ENCODE results near the gene FGF14. TPM values are rescaled to one million over a fixed set of nuclear protein-coding genes. Genes with fewer than 3 reads are reported as not detected.

The FGF14 gene
- total RNA-seq, 2 experiments from 2014 or later, result not detected

DNA sequence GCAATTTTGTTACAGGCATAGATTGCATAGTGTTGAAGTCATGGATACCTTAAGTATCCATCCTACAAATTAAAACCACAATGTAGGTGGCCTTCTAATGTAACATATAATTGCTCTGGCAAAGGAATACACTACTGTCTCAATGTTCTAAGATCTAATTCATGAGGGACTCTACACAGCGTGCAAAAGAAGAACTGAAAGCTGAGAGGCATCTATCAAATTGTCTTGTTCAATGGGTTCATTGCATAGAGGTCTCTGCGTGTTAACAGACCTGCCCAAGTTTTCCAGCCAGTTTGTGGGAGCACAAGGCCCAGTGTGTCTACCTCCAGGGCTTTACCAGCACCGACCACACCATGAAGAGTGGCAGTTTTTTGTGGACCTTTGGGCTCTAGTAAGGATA, 498.0 kb downstream of the FGF14 start:
- no peaks in the 10 kb centered on the region for H3K4me1 Mint-ChIP-seq (ENCODE audit: low read depth)
- no peak overlapping the region for H3K27ac Mint-ChIP-seq
- no peaks in the 10 kb centered on the region for H3K9me3 Mint-ChIP-seq
- ChIA-PET CTCF (no interaction called here), POLR2A (no interaction called here)
- no peak overlapping the region for H3K4me3 Mint-ChIP-seq
- peaks cover 2% of the 10 kb centered on the region for H3K27me3 Mint-ChIP-seq
- DNase-seq, result no peak
- H3K36me3 Mint-ChIP-seq, result no peaks in the 10 kb centered on the region
- intact Hi-C loops (cut with micrococcal nuclease), result no loop called here

DNA sequence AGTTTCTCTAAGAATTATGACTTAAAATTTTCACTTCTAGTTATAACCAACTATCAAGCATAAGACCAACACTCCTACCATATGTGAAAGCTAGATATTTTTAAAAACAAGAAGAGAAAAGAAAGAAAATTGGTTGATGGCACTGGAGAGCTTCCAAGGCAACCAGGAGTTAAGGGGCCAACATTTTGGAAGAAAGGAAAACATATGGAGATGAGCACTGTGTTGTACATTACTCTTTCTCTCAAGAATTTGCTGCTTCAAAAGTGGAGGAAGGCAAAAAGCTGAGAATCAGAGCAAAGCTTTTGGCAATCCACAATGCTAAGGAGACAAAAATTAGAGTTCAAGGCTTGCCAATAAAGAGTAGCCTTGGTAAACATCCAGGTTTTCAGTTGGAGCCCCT, 503.2 kb downstream of the FGF14 start:
- Mint-ChIP-seq H3K4me1 (ENCODE audit: low read depth) (no peaks in the 10 kb centered on the region), H3K27ac (no peak overlapping the region), H3K9me3 (no peaks in the 10 kb centered on the region), H3K27me3 (no peaks in the 10 kb centered on the region), H3K36me3 (no peaks in the 10 kb centered on the region), H3K4me3 (no peak overlapping the region)
- CTCF ChIA-PET, result no interaction called here
- no peak for DNase-seq
- POLR2A ChIA-PET, result no interaction called here
- intact Hi-C loops (cut with micrococcal nuclease), result no loop called here

DNA sequence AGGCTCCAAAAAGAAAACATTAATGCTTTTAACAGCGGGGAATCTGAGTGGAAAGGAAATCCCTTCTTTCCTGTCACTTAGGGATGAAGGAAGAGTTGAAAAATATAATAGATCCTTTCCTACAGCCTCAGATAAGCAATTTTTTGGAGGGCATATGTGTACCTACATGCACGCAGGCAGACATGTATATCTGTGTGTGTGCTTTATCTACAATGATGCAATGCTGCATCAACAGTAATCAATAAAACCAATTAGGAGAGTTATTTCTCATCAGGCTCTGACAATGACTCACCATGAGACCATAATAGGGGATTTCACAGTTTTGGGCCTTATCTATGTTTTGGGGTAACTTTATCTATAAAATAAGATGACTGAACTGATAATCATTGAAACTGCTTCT, 505.3 kb downstream of the FGF14 start:
- intact Hi-C loops (cut with micrococcal nuclease), result no loop called here

DNA sequence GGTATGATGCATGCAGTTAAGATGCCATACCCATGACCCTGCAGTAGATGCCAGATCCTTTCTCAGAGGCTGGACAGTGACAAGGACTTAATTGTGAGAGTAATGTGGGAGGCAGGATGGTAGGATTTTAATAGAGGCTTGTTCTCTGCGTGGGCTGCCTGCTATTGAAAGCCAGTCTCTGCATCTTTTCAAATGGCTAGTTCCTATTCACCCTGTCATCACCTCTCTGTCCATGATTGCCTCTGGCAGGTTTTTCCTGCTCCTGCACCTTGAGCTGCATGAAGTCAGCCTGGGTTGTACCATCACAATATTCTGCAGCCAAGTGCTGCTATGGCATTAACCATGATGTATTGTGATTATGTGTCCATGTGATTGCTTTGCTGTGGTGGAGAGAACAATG, 508.8 kb downstream of the FGF14 start:
- intact Hi-C loops (cut with micrococcal nuclease), result no loop called here
- H3K27ac Mint-ChIP-seq, result no peak overlapping the region

More for the DNA sequence above, 505.3 kb downstream of the FGF14 start:
- H3K4me1 Mint-ChIP-seq (ENCODE audit: low read depth), result no peaks in the 10 kb centered on the region
- ChIA-PET CTCF (no interaction called here), POLR2A (no interaction called here)
- no peak for DNase-seq
- H3K4me3 Mint-ChIP-seq, result no peak overlapping the region
- no peaks in the 10 kb centered on the region for H3K27me3 Mint-ChIP-seq
- no peaks in the 10 kb centered on the region for H3K9me3 Mint-ChIP-seq
- no peaks in the 10 kb centered on the region for H3K36me3 Mint-ChIP-seq
- no peak overlapping the region for H3K27ac Mint-ChIP-seq

DNA sequence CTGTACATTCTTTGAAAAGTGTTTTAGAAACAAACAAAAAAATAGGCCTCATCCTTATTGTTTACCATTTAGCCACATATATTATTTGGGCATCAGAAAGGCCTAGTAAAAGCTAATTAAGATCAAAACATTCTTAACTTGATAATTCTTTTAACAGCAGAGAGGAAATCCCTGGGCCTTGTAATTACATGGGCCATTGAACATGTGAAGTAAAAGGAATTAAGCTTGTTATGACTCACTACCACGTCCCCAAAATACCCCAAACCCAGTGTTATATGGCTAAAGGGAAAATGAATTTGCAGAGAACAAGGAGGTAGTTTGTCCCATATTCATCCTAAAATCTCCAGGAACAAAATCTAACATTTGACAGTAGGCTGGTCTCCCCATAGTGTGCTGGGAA, 509.6 kb downstream of the FGF14 start:
- H3K4me3 Mint-ChIP-seq, result no peak overlapping the region
- H3K27me3 Mint-ChIP-seq, result no peaks in the 10 kb centered on the region
- ChIA-PET CTCF (interaction anchor here (0.7 kb wide), 1 partner anchor 43 kb away, joined by 3 read pairs; no protein-coding TSS in a partner anchor), POLR2A (no interaction called here)
- DNase-seq, result no peak
- no peaks in the 10 kb centered on the region for H3K4me1 Mint-ChIP-seq (ENCODE audit: low read depth)
- H3K9me3 Mint-ChIP-seq, result no peaks in the 10 kb centered on the region
- intact Hi-C loops (cut with micrococcal nuclease), result no loop called here
- H3K36me3 Mint-ChIP-seq, result no peaks in the 10 kb centered on the region
- H3K27ac Mint-ChIP-seq, result no peak overlapping the region

More for the DNA sequence above, 508.8 kb downstream of the FGF14 start:
- DNase-seq, result no peak
- ChIA-PET POLR2A (no interaction called here), CTCF (no interaction called here)
- no peaks in the 10 kb centered on the region for H3K36me3 Mint-ChIP-seq
- no peak overlapping the region for H3K4me3 Mint-ChIP-seq
- H3K4me1 Mint-ChIP-seq (ENCODE audit: low read depth), result no peaks in the 10 kb centered on the region
- H3K9me3 Mint-ChIP-seq, result no peaks in the 10 kb centered on the region
- no peaks in the 10 kb centered on the region for H3K27me3 Mint-ChIP-seq

DNA sequence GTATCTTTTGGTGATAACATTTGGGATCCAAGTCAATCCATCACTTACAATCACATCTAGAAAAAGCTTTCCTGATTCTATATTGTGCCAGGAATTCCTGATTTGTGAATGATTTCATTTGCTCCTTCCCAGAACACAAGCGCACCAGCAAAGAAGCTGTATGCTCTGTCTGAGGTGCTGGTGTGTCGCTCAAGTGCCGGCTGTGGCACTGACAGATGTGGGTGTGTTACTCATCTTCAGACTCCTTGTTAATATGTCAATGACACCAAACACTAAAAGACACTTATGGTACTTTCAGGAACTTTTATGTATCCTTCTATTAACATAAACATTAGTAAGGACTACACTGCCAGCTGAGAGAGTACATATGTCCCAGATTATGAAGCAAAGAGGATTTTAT, 520.3 kb downstream of the FGF14 start:
- Mint-ChIP-seq H3K4me1 (ENCODE audit: low read depth) (no peaks in the 10 kb centered on the region), H3K27ac (no peak overlapping the region), H3K9me3 (no peaks in the 10 kb centered on the region), H3K27me3 (no peaks in the 10 kb centered on the region), H3K36me3 (no peaks in the 10 kb centered on the region), H3K4me3 (no peak overlapping the region)
- intact Hi-C loops (cut with micrococcal nuclease), result no loop called here
- CTCF ChIA-PET, result no interaction called here
- POLR2A ChIA-PET, result no interaction called here
- DNase-seq, result no peak

DNA sequence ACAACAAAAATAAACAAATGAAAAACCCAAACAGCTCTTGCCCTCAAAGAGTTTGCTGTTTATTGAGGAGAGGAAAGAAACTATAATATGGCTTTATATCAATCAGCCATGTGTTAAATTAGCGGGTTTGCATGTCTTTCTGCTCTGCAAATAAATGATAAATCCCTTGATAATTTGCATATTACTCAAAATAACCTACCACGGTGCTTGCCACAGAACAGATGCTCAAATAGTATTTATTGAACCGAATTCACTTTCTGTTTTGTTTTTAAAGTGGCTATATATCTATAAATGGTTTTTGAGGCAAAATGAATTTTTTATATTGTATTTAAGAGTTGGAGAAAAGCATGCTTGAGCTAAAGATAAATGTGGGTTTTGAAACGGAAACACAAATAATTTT, 521.3 kb downstream of the FGF14 start:
- Mint-ChIP-seq H3K4me1 (ENCODE audit: low read depth) (no peaks in the 10 kb centered on the region), H3K27ac (no peak overlapping the region), H3K9me3 (no peaks in the 10 kb centered on the region), H3K36me3 (no peaks in the 10 kb centered on the region), H3K27me3 (no peaks in the 10 kb centered on the region), H3K4me3 (no peak overlapping the region)
- ChIA-PET POLR2A (no interaction called here), CTCF (no interaction called here)
- DNase-seq, result no peak
- intact Hi-C loops (cut with micrococcal nuclease), result no loop called here

DNA sequence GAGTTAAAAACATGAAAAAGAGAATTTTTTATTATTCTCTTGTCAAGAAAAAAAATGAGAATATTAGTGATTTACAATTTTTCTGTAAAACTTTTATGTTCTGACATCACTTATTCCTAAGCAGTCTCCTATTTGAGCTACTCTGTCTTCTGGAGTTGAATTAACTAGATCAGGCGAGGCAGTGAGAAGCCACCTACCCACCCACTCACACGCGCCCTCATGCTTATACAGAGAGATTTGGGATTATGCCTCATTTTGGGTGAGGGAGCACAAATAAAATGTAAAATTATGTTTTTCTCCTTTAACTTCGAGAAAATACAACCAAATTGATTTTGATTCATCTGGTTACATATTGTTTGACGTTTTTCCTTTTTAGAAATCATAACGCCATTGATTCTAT, 524.9 kb downstream of the FGF14 start:
- ChIA-PET CTCF (no interaction called here), POLR2A (no interaction called here)
- H3K4me3 Mint-ChIP-seq, result no peak overlapping the region
- no peak for DNase-seq
- H3K27ac Mint-ChIP-seq, result no peak overlapping the region
- H3K9me3 Mint-ChIP-seq, result no peaks in the 10 kb centered on the region
- H3K27me3 Mint-ChIP-seq, result peaks cover 2% of the 10 kb centered on the region
- H3K36me3 Mint-ChIP-seq, result no peaks in the 10 kb centered on the region
- no peaks in the 10 kb centered on the region for H3K4me1 Mint-ChIP-seq (ENCODE audit: low read depth)
- intact Hi-C loops (cut with micrococcal nuclease), result no loop called here

DNA sequence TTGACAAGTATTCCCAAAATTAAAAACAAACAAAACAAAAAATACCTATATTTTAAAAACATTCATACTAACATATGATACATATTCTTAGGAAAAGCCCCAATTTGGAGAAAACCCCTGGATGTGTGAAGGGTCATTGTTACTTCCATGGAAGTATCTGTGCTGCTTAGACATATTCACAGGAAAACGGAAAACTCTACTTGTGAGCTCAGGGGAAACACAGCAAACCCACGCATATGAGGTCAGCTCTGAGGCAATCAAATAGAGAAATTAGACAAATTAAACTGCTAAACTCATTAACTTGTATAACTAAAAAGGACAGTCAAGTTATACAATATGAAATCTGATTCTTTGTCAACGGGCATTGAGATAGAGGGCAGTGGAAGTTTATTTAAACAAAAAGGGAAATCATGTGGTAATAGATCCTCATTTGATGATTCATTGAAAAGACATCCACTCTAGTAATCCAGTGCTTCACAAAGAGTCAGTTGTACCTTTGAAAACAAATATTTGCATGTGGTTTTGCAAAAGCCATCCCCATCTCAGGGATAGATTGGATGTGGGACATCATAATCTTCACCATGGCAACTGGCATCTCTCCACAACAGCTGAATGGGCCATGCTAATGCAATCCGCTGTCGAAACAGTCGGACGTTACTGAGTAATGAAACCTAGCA, 526.0 kb downstream of the FGF14 start:
- intact Hi-C loops (cut with micrococcal nuclease), result no loop called here
- Mint-ChIP-seq H3K4me3 (no peak overlapping the region), H3K9me3 (no peaks in the 10 kb centered on the region), H3K27ac (no peak overlapping the region), H3K4me1 (ENCODE audit: low read depth) (no peaks in the 10 kb centered on the region), H3K36me3 (no peaks in the 10 kb centered on the region), H3K27me3 (peaks cover 2% of the 10 kb centered on the region)
- POLR2A ChIA-PET, result no interaction called here
- CTCF ChIA-PET, result no interaction called here
- DNase-seq, result no peak

DNA sequence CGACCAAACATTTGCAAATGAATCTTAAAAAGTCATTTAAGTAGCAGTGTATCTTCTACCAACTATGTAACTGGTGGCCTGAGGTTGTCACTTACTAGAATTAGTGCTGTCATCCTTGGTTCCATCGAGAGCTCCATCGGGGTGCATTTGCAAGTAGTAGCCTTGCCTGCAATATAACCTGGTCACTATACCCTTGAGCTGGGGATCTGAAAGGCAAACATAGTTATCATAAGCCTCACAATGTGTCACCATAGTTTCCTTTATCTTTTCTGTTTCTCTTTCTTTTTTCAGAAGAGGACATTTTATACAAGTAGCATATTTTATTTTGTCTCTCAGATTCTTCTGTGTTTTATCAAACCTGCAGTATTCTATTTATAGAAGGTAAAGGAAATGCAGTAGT, 526.8 kb downstream of the FGF14 start:
- Mint-ChIP-seq H3K27ac (no peak overlapping the region), H3K27me3 (peaks cover 2% of the 10 kb centered on the region), H3K9me3 (no peaks in the 10 kb centered on the region), H3K36me3 (no peaks in the 10 kb centered on the region), H3K4me3 (no peak overlapping the region), H3K4me1 (ENCODE audit: low read depth) (no peaks in the 10 kb centered on the region)
- CTCF ChIA-PET, result no interaction called here
- POLR2A ChIA-PET, result no interaction called here
- intact Hi-C loops (cut with micrococcal nuclease), result no loop called here
- no peak for DNase-seq

DNA sequence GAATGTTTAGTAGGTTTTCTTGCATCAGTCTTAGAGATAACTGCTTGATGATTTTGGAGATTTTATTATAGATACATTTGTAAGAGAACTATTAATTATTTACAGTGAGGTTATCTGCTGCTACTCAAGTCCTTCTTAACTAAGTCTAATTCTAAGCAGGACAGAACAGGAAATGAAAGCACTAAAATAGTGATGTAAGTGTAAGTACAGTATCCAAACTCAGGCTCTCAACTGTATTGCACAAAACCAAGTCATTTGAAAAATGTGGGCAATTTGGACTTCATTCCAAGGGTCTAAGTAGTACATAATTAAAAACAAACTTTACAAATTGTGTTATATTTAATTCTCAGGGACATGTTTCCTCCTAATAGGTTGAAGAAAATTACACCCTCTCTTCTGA, 532.3 kb downstream of the FGF14 start:
- H3K27me3 Mint-ChIP-seq, result peaks cover 5% of the 10 kb centered on the region
- no peaks in the 10 kb centered on the region for H3K4me1 Mint-ChIP-seq (ENCODE audit: low read depth)
- H3K27ac Mint-ChIP-seq, result no peak overlapping the region
- no peak for DNase-seq
- ChIA-PET POLR2A (no interaction called here), CTCF (no interaction called here)
- no peaks in the 10 kb centered on the region for H3K9me3 Mint-ChIP-seq
- no peak overlapping the region for H3K4me3 Mint-ChIP-seq
- intact Hi-C loops (cut with micrococcal nuclease), result no loop called here
- no peaks in the 10 kb centered on the region for H3K36me3 Mint-ChIP-seq

DNA sequence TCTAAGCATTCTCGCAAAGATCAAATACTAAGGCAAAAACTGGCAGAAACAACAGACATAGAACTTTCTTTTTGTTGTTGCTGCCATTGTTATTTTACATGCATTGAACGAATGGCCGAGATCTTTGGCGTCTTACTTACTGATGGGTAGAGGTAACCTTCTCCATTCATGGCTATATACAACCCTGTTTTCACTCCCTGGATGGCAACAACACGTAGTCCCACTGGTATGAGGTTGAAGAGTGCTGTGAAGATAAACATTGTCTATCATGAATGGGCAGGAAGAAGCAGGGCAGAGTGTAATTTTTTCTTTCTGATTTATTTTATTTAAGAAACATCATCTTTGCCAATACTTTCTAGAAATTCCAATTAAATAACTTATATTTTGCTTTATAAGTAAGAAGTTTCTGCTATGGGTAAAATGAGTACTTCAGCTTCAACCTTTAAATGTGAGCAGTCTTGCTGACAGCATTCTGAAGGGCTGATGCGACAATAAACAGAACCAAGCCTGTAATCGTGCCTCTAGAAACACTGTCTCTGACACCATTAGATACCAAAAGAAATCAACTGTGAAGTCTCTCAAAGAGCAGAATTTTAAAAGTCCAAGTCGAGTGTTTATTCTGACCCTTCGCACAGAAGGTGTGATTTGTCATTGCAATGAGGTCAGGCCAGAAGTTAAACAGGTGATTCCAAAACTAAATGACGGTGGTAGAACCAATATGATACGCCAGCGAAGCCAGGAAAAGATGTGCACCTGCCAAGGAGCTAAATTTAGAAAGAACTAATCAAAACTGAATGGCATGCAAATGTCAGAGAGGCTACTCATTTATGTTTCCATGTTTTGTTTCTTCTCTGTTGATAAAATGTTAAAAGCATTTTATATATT, 533.0 kb downstream of the FGF14 start:
- intact Hi-C loops (cut with micrococcal nuclease), result no loop called here
- no peak overlapping the region for H3K27ac Mint-ChIP-seq
- H3K4me3 Mint-ChIP-seq, result no peak overlapping the region
- H3K36me3 Mint-ChIP-seq, result no peaks in the 10 kb centered on the region
- ChIA-PET POLR2A (no interaction called here), CTCF (no interaction called here)
- no peaks in the 10 kb centered on the region for H3K9me3 Mint-ChIP-seq
- no peak for DNase-seq
- no peaks in the 10 kb centered on the region for H3K4me1 Mint-ChIP-seq (ENCODE audit: low read depth)
- H3K27me3 Mint-ChIP-seq, result peaks cover 7% of the 10 kb centered on the region

DNA sequence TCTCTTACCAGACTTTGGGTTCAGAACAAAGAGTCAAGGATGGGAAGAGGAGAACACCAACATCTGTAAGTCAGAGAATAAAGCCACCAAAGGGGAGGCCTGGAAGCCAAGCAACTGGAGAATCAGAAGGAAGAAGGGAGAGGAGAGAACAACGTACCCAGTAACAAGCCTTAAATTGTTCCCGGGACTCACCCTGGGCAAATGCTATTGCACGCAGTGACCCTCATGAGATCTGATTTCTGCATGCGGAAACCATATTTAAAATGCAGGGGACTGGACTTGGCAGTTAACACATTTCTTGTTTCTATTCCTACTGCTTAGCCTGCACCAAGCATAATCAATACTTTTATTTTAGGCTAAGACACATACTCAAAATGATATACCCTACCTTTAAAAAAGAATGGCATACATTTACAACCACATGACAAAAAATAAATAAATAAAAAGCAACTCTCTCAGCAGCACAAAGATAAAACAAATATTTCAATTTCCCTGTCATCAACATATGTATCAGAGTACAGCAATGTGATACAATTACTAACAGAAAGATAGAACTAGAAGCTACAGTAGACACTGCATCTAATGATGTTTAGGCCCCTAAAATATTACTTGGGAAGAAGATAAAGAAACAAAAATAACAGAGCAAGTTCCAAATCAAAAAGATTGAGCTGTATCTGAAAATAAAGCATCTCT, 534.8 kb downstream of the FGF14 start:
- ChIA-PET POLR2A (no interaction called here), CTCF (no interaction called here)
- DNase-seq, result no peak
- Mint-ChIP-seq H3K4me3 (no peak overlapping the region), H3K9me3 (no peaks in the 10 kb centered on the region), H3K27me3 (peaks cover 6% of the 10 kb centered on the region), H3K36me3 (no peaks in the 10 kb centered on the region), H3K27ac (no peak overlapping the region), H3K4me1 (ENCODE audit: low read depth) (no peaks in the 10 kb centered on the region)
- intact Hi-C loops (cut with micrococcal nuclease), result no loop called here

Measured in activated CD4-positive, alpha-beta memory T cell treated with anti-CD3 and anti-CD28 coated beads for 36 hours (primary cell).